Measurements from ENCODE around the gene RXFP4. TPM values are rescaled to one million over a fixed set of nuclear protein-coding genes. Genes with fewer than 3 reads are reported as not detected.

RXFP4 gene
- total RNA-seq, 1 donor from 2014 or later, result not detected

DNA sequence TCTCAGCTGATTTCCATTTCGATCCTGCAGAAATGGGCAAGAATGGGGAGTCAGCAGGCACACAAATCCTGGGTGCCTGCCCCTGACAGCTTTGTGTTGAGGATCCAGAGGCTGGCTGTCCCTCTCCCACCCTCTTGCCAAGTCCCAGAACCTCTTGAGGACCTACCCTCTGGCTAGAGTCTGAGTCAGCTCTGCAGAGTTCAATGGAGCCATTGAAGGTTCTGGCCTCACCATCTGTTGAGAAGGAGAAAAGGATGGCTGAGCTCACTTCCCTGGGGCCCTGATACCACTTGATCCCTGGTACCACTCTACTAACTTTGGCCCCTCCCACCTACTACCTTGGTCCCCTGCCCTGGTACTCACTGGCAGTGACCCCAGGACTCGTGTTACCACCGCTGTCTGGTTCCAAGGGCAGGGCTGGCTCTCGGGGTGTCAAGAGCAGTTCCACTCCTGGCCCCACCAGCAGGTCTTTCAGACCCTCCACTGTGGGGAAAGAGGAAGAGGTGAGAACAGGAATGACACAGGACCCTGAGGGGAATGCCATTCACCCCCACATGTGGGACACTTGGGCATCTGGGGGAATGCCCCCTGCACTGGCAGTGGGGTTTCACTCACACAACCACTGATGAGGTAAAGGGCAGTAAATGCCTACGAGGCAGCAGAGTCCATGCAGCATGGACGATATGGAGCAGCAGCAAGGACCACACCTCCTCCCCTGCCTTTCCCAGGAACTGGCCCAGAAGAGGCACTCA, 10.5 kb downstream of the RXFP4 start:
- Mint-ChIP-seq H3K27ac (ENCODE audit: unreplicated experiment) (no peak overlapping the region), H3K9me3 (ENCODE audit: unreplicated experiment) (no peaks in the 10 kb centered on the region), H3K4me3 (ENCODE audit: unreplicated experiment) (no peak overlapping the region), H3K4me1 (ENCODE audit: low read depth, unreplicated experiment) (no peaks in the 10 kb centered on the region), H3K27me3 (ENCODE audit: low read depth, unreplicated experiment) (no peaks in the 10 kb centered on the region), H3K36me3 (ENCODE audit: low read depth, unreplicated experiment) (peaks cover 19% of the 10 kb centered on the region)
- H2AFZ ChIP-seq (ENCODE audit: low read depth, low read length), result no peak overlapping the region
- H3K36me3 ChIP-seq (ENCODE audit: insufficient read depth, low read length), result peaks cover 69% of the 10 kb centered on the region
- no peaks in the 10 kb centered on the region for H3K27me3 ChIP-seq (ENCODE audit: insufficient read depth, low read length)
- H3K9ac ChIP-seq (ENCODE audit: low read length), result no peak overlapping the region
- peaks cover 16% of the 10 kb centered on the region for H3K79me2 ChIP-seq (ENCODE audit: insufficient read depth, low read length)
- no peaks in the 10 kb centered on the region for H3K4me1 ChIP-seq (ENCODE audit: insufficient read depth, low read length)
- H3K9me3 ChIP-seq (ENCODE audit: insufficient read depth, low read depth, low read length), result no peaks in the 10 kb centered on the region
- FAIRE-seq (no peak), DNase-seq (ENCODE audit: low read depth) (no peak)
- TF ChIP-seq EZH2 (IDR thresholded peaks at IDR 0.05; ENCODE audit: insufficient read depth, low read length), result no peak
- TF ChIP-seq, protein P1, sequence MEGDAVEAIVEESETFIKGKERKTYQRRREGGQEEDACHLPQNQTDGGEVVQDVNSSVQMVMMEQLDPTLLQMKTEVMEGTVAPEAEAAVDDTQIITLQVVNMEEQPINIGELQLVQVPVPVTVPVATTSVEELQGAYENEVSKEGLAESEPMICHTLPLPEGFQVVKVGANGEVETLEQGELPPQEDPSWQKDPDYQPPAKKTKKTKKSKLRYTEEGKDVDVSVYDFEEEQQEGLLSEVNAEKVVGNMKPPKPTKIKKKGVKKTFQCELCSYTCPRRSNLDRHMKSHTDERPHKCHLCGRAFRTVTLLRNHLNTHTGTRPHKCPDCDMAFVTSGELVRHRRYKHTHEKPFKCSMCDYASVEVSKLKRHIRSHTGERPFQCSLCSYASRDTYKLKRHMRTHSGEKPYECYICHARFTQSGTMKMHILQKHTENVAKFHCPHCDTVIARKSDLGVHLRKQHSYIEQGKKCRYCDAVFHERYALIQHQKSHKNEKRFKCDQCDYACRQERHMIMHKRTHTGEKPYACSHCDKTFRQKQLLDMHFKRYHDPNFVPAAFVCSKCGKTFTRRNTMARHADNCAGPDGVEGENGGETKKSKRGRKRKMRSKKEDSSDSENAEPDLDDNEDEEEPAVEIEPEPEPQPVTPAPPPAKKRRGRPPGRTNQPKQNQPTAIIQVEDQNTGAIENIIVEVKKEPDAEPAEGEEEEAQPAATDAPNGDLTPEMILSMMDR (IDR thresholded peaks at IDR 0.05; ENCODE audit: insufficient read depth, low read depth, low read length), result no peak
- peaks cover 38% of the 10 kb centered on the region for H4K20me1 ChIP-seq (ENCODE audit: insufficient read depth, low read length)
- H3K27ac ChIP-seq (ENCODE audit: low read depth, low read length), result no peak overlapping the region
- H3K4me3 ChIP-seq (ENCODE audit: insufficient read depth, low read depth, low read length), result no peak overlapping the region
- no peak overlapping the region for H3K4me2 ChIP-seq (ENCODE audit: low read length)

DNA sequence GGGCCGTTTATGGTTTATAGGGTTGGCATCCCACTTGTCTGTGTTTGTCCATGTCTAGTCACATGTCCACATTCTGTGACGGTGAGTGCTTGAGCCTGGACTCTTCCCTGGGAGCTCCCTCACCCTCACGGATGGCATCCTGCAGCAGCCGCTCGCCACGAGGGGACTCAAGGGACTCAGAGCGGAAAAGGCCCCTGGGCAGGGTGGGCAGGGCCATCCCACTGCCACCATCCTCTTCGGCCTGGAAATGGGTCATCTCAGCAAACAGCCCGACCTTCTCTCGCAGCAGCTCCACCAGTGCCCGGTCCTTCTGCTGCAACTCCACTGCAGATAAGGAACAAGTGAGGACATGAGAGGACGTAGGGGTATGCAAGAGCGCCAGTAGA, 11.1 kb downstream of the RXFP4 start:
- peaks cover 36% of the 10 kb centered on the region for H4K20me1 ChIP-seq (ENCODE audit: insufficient read depth, low read length)
- Mint-ChIP-seq H3K36me3 (ENCODE audit: low read depth, unreplicated experiment) (peaks cover 22% of the 10 kb centered on the region), H3K4me1 (ENCODE audit: low read depth, unreplicated experiment) (no peaks in the 10 kb centered on the region), H3K27me3 (ENCODE audit: low read depth, unreplicated experiment) (no peaks in the 10 kb centered on the region), H3K9me3 (ENCODE audit: unreplicated experiment) (no peaks in the 10 kb centered on the region), H3K27ac (ENCODE audit: unreplicated experiment) (no peak overlapping the region), H3K4me3 (ENCODE audit: unreplicated experiment) (no peak overlapping the region)
- no peak overlapping the region for H3K27ac ChIP-seq (ENCODE audit: low read depth, low read length)
- H3K4me2 ChIP-seq (ENCODE audit: low read length), result no peak overlapping the region
- no peak for TF ChIP-seq EZH2 (IDR thresholded peaks at IDR 0.05; ENCODE audit: insufficient read depth, low read length)
- TF ChIP-seq, protein P1 (IDR thresholded peaks at IDR 0.05; ENCODE audit: insufficient read depth, low read depth, low read length), result no peak
- H3K36me3 ChIP-seq (ENCODE audit: insufficient read depth, low read length), result peaks cover 69% of the 10 kb centered on the region
- no peak for DNase-seq (ENCODE audit: low read depth)
- no peak for FAIRE-seq
- H3K4me3 ChIP-seq (ENCODE audit: insufficient read depth, low read depth, low read length), result no peak overlapping the region
- H3K79me2 ChIP-seq (ENCODE audit: insufficient read depth, low read length), result peaks cover 16% of the 10 kb centered on the region
- H2AFZ ChIP-seq (ENCODE audit: low read depth, low read length), result no peak overlapping the region
- H3K9me3 ChIP-seq (ENCODE audit: insufficient read depth, low read depth, low read length), result no peaks in the 10 kb centered on the region
- no peak overlapping the region for H3K9ac ChIP-seq (ENCODE audit: low read length)
- no peaks in the 10 kb centered on the region for H3K4me1 ChIP-seq (ENCODE audit: insufficient read depth, low read length)
- no peaks in the 10 kb centered on the region for H3K27me3 ChIP-seq (ENCODE audit: insufficient read depth, low read length)

DNA sequence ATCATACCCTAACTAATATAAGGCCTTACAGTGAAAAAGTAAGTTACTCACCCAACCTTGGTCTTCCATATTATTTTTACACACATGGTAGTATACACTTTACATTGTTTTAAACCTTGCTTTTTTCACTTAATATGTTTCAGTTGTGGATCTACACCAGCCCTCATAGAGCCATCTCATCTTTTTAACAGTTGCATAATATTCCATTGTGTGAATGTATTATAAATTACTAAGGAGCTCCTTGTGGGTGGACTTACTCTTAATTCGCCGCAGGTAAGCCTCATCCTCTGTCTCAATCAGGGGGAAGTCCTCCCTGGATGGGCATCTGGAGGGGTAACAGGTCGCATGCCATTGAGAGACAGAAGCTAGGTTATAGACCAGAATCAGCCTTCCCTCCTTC, 13.2 kb downstream of the RXFP4 start:
- Mint-ChIP-seq H3K36me3 (ENCODE audit: low read depth, unreplicated experiment) (peaks cover 28% of the 10 kb centered on the region), H3K27me3 (ENCODE audit: low read depth, unreplicated experiment) (no peaks in the 10 kb centered on the region), H3K4me3 (ENCODE audit: unreplicated experiment) (no peak overlapping the region), H3K27ac (ENCODE audit: unreplicated experiment) (no peak overlapping the region), H3K9me3 (ENCODE audit: unreplicated experiment) (no peaks in the 10 kb centered on the region), H3K4me1 (ENCODE audit: low read depth, unreplicated experiment) (no peaks in the 10 kb centered on the region)
- Histone ChIP-seq H4K20me1 (ENCODE audit: insufficient read depth, low read length) (peaks cover 37% of the 10 kb centered on the region), H3K27ac (ENCODE audit: low read depth, low read length) (no peak overlapping the region), H3K4me2 (ENCODE audit: low read length) (no peak overlapping the region), H3K4me1 (ENCODE audit: insufficient read depth, low read length) (no peaks in the 10 kb centered on the region), H3K4me3 (ENCODE audit: insufficient read depth, low read depth, low read length) (no peak overlapping the region), H3K27me3 (ENCODE audit: insufficient read depth, low read length) (no peaks in the 10 kb centered on the region), H3K79me2 (ENCODE audit: insufficient read depth, low read length) (peaks cover 20% of the 10 kb centered on the region), H3K9me3 (ENCODE audit: insufficient read depth, low read depth, low read length) (no peaks in the 10 kb centered on the region), H3K36me3 (ENCODE audit: insufficient read depth, low read length) (peaks cover 68% of the 10 kb centered on the region), H2AFZ (ENCODE audit: low read depth, low read length) (no peak overlapping the region), H3K9ac (ENCODE audit: low read length) (no peak overlapping the region)
- DNase-seq (ENCODE audit: low read depth) (no peak), FAIRE-seq (no peak)
- TF ChIP-seq, protein P1 (IDR thresholded peaks at IDR 0.05; ENCODE audit: insufficient read depth, low read depth, low read length), result no peak
- no peak for TF ChIP-seq EZH2 (IDR thresholded peaks at IDR 0.05; ENCODE audit: insufficient read depth, low read length)

All from astrocyte (in vitro differentiated cells and primary cell).